Colonic mucosa (tissue), 4 donors: ENCODE measurements around the gene DOK3. TPM values are rescaled to one million over a fixed set of nuclear protein-coding genes. Genes with fewer than 3 reads are reported as not detected.
A peak's percentile ranks its signal among the peaks of the same experiment; 100 is the strongest.

ENCODE experiments used
- DNase-seq: peaks from one replicate; pipeline ENCODE4 v3.0.0-alpha.2; 2020
- H3K27ac ChIP-seq: fragments of 200-600 bp; one replicate; pipeline ENCODE4 v1.8.0; 2021
- H3K27me3 ChIP-seq: fragments of 200-600 bp; one replicate; pipeline ENCODE4 v1.8.0; 2021
- H3K36me3 ChIP-seq: fragments of 200-600 bp; one replicate; pipeline ENCODE4 v1.8.0; 2021
- H3K4me1 ChIP-seq: fragments of 200-600 bp; one replicate; pipeline ENCODE4 v1.8.0; 2021; ENCODE audit warnings: mild to moderate bottlenecking
- H3K4me3 ChIP-seq: fragments of 200-600 bp; one replicate; pipeline ENCODE4 v1.8.0; 2021
- H3K9ac ChIP-seq, 2 donors: one replicate each; pipeline ENCODE4 v1.7.0; 2013; ENCODE audit warnings: control low read depth in 2 of 2, low read depth in 2 of 2, low read length in 2 of 2
- H3K9me3 ChIP-seq: fragments of 200-600 bp; one replicate; pipeline ENCODE4 v1.8.0; 2021
- intact Hi-C: fragments of 100-400 bp; cut with DNase I; formaldehyde crosslinking; loops from one replicate; pipeline ENCODE4 v1.14.1; 2022
- total RNA-seq, 2 donors: library from RNA; stranded (reverse); fragmentation: NEBNext Ultra II Directional in 1 of 2; extraction: Animal tissue kit (Norgen Biotek cat#: 25700) in 1 of 2; gene quantifications; one replicate each; pipeline ENCODE4 v1.2.1, GENCODE V29; 2021
- TF ChIP-seq, protein P1 (sequence below): fragments of 200-600 bp; IDR thresholded peaks from one replicate; pipeline ENCODE4 v1.8.0; 2022; ENCODE audit warnings: antibody characterized with exemption, mild to moderate bottlenecking
- donor health status: healthy.
- donor health status: DM: no; HTN: no; CAD: no.
- donor health status: DM: no; HTN: no; CAD: no.

DOK3 gene
- total RNA-seq, 2 donors from 2014 or later: 4.1 to 8.9 TPM

DNA sequence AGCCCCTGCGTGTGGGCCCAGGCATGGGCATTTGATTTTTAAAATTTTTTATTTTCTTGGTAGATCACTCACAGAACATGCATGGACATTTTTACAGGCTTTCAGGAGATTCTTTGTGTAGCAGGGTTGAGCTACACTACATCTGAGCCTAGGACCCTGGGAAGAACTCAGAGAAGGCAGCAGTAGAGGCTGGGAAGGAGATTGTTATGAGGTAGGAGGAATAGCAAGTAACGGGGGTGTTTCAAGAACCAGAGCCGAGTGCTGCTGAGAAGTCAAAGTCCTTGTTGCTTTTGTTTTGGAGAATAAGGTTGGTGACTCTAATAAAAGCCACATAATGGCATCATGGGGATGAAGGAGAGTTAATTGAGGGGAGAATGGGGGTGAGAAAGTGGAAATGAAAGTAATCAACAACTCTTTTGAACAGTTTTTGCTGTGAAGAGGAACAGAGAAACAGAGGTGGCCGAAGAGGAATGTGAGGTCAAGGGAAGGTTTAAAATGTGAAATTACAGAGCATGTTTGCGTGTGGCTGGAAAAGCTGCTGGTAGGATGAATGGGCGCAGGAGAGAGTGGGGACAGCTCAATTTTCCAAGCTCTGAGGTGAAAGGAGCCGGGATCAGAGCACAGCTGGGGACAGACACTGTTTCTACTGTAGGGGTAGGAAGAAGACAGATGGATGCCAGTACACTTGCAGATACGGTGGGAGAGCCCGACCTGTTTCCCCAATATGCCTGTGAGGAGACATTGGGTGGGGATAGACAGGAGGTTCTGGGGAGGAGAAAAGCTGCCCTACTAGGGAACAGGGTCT lies 7.5 kb downstream of the DOK3 start:
- DNase-seq: no peak
- TF ChIP-seq, protein P1, sequence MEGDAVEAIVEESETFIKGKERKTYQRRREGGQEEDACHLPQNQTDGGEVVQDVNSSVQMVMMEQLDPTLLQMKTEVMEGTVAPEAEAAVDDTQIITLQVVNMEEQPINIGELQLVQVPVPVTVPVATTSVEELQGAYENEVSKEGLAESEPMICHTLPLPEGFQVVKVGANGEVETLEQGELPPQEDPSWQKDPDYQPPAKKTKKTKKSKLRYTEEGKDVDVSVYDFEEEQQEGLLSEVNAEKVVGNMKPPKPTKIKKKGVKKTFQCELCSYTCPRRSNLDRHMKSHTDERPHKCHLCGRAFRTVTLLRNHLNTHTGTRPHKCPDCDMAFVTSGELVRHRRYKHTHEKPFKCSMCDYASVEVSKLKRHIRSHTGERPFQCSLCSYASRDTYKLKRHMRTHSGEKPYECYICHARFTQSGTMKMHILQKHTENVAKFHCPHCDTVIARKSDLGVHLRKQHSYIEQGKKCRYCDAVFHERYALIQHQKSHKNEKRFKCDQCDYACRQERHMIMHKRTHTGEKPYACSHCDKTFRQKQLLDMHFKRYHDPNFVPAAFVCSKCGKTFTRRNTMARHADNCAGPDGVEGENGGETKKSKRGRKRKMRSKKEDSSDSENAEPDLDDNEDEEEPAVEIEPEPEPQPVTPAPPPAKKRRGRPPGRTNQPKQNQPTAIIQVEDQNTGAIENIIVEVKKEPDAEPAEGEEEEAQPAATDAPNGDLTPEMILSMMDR: no peak
- intact Hi-C loops: loop anchor here (5.0 kb wide), 3 partner anchors 45 to 190 kb away; partner anchors contain the start of gene MXD3
- Histone ChIP-seq H3K27me3 (no peaks in the 10 kb centered on the region), H3K9me3 (no peaks in the 10 kb centered on the region), H3K4me1 (peaks cover 6% of the 10 kb centered on the region), H3K36me3 (no peaks in the 10 kb centered on the region), H3K27ac (no peak overlapping the region), H3K4me3 (no peak overlapping the region), H3K9ac (no peak overlapping the region)

DNA sequence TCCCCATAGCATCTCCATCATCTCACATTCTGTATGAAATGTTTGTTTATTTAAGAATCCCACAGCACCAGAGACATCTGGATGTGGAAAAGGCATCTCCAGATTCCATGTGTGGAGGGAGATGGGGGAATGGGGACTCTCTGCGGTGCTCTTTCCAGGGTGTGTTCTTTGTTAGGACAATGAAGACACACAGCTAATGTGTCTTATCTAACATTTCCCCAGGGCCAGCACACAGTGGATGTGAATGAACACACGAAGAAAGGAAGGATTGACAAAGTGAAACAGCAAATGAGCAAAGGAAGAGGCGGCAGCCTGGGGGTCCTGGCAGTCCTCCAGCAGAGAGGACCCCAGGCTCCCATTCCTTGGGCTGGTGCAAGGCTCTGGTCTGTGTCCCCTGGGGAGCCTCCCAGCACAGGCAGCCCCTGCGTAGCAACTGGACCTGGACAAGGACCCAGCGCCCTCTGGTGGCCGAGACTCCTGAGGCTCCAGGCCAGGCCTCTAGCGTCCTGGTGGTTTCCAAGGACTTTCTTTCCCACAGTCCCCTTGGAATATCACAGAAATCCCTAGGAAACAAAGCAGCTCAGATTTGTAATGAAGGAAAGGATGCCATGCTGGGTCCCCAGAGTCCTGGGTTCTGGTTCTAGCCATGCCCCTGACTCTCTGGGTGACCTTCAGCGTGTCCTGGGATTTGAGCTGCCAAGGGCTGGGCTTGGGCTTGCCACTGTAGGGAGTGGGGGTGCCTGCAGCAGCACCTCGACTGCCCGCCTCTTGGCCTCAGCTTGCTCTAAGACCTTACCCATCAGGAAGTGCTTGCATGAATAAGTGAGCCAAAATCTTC lies 8.7 kb downstream of the DOK3 start:
- Histone ChIP-seq H3K27me3 (no peaks in the 10 kb centered on the region), H3K9me3 (no peaks in the 10 kb centered on the region), H3K36me3 (no peaks in the 10 kb centered on the region), H3K9ac (no peak overlapping the region), H3K27ac (no peak overlapping the region), H3K4me3 (no peak overlapping the region), H3K4me1 (peaks cover 10% of the 10 kb centered on the region)
- peak; percentile 91 for DNase-seq
- intact Hi-C loops: loop anchor here (5.0 kb wide), 3 partner anchors 44 to 189 kb away; partner anchors contain the start of gene MXD3
- TF ChIP-seq, protein P1: peak; percentile 97

DNA sequence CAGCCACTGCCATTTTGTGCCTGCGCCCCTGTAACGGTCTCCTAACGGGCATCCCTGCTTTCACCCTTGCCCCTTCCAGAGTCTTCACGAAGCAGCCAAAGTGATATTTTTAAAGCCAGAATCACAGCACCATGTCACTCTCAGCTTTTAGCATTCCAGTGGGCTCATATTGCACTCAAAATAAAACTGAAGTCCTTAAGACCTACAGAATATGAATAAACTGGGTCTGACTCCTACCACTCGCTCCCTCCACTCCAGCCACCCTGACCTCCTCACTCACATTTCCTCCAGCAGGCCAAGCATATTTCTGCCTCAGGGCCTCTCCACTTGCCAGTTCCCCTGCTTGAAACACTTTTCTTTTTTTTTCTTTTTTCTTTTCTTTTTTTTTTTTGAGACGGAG lies 9.8 kb downstream of the DOK3 start:
- Histone ChIP-seq H3K9me3 (no peaks in the 10 kb centered on the region), H3K27me3 (no peaks in the 10 kb centered on the region), H3K4me1 (peaks cover 10% of the 10 kb centered on the region), H3K36me3 (no peaks in the 10 kb centered on the region), H3K4me3 (no peak overlapping the region), H3K9ac (no peak overlapping the region), H3K27ac (no peak overlapping the region)
- intact Hi-C loops: loop anchor here (5.0 kb wide), 4 partner anchors 43 to 188 kb away; partner anchors contain the start of genes F12 and MXD3
- DNase-seq: no peak
- TF ChIP-seq, protein P1: no peak

- intact Hi-C loops: loop anchor here (5.0 kb wide), 1 partner anchor 91 kb away; the partner anchor contains the start of gene F12
- H3K27ac ChIP-seq: peak overlapping the region; percentile 33
Observed at GRCh38 chr5:177498013-177498787, 11.4 kb downstream of the DOK3 start.

More at GRCh38 chr5:177498013-177498787, 11.4 kb downstream of the DOK3 start:
- H3K36me3 ChIP-seq: no peaks in the 10 kb centered on the region
- peaks cover 10% of the 10 kb centered on the region for H3K4me1 ChIP-seq
- no peaks in the 10 kb centered on the region for H3K9me3 ChIP-seq
- TF ChIP-seq, protein P1: no peak
- peak overlapping the region; percentile 51 for H3K4me3 ChIP-seq
- H3K9ac ChIP-seq: peak overlapping the region; percentile 40 to 50
- no peak for DNase-seq
- no peaks in the 10 kb centered on the region for H3K27me3 ChIP-seq
